T-helper 2 cell (primary cell): ENCODE measurements around the gene GFAP.

ENCODE experiments used
- DNase-seq, 5 experiments: peaks; one replicate each; pipeline versions ENCODE4 v3.0.0 to v3.0.0-alpha.2; 2012 to 2022

The GFAP gene

DNA sequence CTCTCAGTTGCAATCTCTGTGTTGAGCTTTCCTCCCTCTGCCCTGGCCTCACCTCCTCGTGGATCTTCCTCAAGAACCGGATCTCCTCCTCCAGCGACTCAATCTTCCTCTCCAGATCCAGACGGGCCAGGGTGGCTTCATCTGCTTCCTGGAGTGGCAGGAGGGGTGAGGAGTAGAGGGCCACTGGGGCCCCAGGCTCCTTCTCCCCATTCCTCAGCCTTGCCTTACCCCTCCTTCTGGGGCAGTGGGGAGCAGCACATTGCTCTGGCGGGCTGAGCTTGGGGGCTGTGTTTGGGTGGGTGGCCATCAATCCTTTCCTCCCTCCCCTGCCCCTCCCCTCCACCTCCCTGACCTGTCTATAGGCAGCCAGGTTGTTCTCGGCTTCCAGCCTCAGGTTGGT, 1.6 kb downstream of the GFAP start:
- no peak for DNase-seq

DNA sequence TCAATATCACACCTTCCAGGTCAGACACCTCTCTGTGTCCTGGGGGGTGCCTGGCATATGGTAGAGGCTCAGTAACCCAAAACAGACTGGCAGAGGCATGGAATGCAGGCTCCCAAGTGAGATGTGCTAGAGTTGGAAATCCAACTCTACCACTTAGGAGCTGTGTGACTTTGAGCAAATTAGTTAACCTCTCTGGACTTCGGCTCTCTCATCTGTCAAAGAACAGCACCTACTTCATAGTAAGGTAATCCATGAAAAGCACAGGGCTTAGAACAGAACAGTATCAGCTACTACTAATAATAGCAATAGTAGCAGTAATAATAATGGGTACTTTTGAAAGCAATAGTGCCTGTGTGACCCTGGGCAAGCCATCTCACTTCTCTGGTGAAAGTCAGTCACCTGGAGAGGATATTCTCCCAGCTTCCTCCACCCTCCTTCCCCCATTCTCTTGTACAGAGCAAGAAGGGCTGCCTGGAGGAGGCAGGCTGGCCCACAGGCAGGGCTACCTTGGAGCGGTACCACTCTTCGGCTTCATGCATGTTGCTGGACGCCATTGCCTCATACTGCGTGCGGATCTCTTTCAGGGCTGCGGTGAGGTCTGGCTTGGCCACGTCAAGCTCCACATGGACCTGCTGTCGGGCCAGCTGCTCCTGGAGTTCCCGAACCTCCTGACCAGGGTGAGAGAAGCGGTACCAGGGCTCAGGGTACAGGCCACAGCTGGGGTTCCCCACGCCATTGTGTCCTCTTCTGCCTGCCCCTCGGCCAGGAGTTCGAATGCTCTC, 2.3 kb downstream of the GFAP start:
- DNase-seq = no peak

DNA sequence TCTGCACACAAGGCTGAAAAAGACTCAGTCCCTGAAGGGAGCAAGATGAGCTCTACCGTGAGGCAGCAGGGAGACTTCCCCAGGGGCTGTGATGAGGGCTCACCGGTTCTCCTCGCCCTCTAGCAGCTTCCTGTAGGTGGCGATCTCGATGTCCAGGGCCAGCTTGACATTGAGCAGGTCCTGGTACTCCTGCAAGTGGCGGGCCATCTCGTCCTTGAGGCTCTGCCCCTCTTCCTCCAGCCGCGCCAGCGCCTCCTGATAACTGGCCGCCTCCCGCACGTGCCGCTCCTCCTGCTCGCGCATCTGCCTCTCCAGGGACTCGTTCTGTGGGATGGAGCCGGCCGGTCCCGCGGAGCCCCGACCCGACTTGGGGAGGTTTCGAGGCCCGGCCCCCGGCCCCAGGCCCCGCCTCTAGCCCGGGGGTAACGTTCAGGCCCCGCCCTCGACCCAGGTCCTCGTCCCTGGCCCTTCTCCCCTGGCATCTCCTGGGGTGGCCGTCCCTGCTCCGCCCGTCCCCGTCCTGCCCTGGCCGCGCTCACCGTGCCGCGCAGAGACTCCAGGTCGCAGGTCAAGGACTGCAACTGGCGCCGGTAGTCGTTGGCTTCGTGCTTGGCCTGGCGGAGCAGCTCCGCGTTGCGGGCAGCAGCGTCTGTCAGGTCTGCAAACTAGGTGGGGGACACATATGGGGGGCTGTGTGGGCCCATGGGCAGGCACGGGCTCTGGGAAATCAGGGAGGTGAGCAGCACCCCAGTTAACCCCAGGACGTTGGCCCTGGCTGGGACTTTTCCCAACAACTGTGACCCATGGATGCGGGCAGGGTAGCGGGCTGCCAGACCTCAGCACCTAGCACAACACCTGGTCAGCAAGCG, 3.9 kb downstream of the GFAP start:
- peak in 4 of 5 experiments; percentile 15 to 56 (median 29) for DNase-seq

DNA sequence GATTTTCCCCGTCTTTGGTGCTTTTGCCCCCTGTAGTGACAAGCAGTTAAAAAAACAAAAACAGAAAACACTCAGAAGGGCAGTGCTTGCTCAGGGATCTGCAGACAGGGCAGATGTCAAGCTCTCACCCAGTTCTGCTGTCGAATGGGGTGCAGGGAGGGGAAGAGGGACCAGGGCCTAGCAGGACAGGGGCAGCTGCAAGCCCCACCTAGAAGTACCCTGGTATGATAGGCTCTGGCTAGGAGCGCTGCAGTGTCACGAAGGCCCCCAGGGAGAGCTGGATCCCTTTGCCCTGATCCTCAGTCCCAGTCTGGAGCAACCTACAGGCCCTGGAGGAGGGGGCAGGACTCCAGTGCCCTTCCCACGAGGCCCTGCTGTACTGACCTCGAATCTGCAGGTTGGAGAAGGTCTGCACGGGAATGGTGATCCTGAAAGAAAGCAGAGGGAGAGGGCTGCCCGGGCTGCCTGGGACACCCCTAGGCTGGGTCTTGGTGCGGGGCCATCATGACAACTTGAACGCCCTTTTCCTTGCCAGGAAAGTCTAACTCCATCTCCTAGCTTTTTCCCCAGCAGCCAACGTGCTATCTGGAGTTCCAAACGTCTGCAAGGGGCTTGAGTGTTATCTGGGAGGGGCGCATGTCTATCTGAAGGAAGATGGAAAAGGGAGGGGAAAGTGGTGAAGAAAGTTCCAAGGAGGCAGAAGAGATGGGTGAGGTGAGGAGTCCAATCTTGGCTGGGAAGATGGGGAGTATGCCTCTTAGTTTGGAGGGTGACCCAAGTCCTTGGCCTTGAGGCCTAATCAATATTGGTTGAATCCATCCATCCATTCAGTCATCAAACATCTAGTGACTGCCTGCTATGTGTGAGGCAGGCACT, 4.8 kb downstream of the GFAP start:
- no peak for DNase-seq

DNA sequence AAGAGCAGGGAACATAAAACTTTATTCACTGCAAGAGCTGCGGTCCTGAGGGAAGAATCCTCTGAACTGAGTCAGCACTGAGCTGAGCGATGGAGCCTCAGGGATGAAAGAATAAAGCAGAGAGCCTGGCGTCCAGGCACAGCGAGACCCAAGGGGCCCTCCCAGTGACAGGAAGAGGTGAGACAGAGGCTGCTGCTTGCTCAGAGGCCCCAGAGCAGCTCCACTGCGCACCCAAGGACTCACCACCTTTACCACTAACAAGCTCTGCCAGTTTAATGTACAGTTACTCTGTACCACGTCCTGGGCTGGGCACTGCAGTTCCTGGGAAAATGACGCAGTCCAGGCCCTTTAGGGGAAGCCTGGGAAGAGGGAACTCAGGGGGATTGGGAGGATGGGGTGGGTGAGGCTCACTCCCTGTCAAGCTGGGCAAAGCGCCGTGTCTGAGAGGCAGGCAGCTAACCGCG, 5.6 kb downstream of the GFAP start:
- DNase-seq = no peak

DNA sequence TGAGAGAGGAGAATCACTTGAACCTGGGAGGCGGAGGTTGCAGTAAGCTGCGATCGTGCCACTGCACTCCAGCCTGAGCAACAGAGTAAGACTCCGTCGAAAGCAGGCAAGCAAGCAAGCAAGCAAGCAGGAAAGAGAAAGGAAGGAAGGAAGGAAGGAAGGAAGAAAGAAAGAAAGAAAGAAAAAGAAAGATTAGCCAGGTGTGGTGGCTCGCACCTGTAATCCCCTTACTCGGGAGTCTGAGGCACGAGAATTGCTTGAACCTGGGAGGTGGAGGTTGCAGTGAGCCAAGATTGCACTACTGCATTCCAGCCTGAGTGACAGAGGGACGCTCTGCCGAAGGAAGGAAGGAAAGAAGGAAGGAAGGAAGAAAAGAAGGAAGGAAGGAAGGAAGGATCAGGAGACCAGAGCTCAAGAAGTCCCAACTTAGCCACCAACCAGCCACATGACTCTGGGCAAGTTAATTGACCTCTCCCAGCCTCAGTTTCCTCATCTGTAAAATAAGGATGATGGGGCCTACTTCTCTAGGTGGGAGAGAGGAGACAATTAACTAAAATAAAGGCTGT, 6.5 kb downstream of the GFAP start:
- no peak for DNase-seq

DNA sequence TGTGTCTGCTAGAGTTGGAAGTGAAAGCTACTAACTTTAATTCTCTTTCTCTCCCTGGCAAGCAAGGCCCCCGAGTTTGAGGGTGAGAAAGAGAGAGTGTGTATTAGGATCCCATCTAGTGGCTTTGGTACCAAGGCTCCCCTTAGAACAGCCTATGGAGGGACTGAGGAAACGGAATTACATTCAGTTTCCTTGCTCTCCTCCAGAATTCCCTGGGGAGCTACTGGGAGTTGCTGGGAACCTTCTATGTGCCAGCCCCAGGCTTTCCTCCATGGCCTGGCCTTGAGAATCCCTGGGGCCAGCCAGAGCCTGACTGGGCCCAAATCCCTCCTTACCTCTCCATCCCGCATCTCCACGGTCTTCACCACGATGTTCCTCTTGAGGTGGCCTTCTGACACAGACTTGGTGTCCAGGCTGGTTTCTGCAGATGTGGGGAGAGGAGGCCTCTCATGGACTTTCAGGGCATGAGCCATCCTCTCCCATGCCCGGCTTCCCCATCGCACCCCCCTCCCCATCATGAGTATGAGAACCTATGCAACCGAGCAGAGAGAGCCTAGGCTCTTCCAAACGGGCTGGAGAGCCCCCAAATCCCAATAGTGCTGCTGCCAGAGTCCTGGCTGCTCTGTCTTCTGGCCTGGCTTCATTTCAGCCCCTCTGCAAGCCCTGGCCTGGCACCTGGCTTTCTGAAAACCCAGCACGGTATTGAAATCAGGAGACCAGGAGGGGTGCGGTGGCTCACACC, 7.4 kb downstream of the GFAP start:
- no peak for DNase-seq

DNA sequence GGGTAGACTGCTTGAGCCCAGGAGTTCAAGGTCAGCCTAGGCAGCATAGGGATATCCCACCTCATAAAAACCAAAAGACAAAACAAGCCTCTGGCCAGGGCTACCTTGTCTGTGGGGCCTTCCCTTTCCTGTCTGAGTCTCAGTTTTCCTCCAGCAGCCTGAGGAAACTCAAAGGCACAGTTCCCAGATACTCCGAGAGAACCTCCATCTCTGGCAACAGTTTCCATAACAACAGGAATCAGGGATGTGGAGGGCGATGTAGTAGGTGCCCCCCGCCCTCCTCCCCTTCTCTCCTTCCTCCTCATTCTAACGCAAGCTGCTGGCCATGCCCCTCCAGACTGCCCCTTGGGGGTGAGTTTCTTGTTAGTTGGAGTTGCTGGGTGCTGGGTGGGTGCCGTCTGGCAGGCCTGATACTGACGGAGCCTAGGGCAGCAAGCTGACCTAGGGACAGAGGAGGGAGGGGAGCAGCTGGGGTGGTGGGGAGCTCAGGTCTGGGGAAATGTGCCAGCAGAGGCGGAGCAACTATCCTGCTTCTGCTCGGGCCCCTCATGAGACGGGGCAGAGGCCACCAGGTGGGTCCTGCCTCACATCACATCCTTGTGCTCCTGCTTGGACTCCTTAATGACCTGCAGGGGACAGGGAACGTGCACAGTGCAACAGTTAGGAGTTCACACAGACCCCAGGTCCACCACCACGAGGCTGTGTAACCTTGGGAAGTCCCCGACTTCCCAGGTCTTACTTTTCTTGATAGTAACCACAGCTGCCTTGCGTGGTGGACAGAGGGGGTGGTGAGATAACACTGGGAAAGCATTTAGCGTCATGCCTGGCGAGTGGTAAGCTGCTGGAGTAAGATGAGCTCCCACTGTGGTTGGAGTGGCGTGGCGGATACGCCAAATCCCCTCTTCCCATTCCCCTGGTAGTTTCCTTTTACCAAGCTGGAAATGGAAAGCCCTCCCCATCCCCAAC, 8.3 kb downstream of the GFAP start:
- no peak for DNase-seq

DNA sequence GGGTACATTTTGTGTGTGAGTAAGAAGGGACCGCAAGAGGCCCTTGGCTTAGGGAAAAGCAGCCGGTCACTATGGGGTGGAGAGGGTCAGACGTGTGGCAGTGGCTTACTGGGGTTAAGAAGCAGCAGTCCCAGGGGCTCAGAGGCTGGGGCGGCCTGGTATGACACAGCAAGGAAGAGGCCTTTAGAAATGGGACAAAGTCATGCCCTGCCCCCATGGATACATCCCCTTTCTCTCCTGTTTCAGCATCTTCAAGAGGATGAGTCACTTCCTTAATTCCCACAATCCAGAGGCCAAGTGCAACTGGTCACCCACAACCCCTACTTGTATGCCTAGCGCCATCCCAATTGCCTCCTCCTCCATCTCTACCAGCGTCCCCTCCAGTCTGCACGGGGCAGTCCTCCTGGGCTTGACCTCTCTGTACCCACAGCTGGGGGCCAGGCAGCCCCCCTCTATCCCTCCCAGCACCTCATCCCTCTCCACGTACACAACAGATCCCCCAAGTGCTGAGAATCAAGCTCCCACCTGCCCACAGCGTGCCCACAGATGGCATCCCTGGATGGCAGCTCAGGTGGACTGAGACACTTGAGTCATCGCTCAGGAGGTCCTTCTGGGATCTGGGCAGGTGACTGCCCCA, 9.2 kb downstream of the GFAP start:
- DNase-seq = no peak

DNA sequence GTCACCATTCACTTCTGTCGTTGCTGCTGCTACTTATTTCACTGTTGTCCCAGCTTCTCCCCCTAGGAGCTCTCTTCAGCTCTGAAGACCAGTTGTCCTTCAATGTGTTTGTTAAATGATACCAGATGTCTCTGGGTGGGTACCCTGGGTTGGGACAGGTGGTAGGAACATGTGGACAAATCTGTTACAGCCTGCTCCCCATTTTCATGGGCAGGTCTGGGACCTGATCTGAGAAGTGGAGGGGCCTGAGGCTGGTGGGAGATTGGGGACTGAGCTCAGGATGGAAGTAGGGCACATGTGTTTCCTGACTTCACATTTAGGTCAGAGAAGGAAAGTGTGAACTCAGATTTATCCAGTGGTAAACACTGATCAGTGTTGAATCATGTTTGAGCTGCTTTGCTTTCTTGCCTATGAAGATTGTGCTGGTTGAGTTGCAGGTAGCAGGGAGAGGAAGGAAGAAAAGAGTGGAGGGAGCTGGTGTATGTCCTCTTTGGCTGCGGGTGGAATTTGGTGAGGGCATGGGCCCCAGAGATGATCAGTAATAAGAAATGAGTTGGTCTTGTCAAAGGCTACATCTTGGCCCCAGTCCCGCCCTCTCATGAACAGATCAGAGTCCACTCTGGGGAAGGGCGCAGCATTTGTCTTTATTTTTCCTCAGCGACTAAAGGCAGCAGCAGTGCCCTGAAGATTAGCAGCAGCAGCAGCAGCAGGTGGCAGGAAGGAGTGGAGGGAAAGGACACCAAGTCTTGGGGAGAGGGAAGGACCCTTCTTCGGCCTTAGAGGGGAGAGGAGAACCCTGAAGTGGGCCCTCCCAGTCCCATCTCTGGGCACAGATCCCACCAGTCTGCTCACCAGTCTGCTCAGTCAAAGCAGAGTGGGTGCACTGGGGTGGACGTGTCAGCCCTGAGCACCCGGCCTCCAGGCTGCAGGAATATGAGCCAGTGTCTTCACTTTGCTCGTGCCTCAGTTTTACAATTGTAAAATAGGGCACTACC, 10.0 kb downstream of the GFAP start:
- DNase-seq = no peak

DNA sequence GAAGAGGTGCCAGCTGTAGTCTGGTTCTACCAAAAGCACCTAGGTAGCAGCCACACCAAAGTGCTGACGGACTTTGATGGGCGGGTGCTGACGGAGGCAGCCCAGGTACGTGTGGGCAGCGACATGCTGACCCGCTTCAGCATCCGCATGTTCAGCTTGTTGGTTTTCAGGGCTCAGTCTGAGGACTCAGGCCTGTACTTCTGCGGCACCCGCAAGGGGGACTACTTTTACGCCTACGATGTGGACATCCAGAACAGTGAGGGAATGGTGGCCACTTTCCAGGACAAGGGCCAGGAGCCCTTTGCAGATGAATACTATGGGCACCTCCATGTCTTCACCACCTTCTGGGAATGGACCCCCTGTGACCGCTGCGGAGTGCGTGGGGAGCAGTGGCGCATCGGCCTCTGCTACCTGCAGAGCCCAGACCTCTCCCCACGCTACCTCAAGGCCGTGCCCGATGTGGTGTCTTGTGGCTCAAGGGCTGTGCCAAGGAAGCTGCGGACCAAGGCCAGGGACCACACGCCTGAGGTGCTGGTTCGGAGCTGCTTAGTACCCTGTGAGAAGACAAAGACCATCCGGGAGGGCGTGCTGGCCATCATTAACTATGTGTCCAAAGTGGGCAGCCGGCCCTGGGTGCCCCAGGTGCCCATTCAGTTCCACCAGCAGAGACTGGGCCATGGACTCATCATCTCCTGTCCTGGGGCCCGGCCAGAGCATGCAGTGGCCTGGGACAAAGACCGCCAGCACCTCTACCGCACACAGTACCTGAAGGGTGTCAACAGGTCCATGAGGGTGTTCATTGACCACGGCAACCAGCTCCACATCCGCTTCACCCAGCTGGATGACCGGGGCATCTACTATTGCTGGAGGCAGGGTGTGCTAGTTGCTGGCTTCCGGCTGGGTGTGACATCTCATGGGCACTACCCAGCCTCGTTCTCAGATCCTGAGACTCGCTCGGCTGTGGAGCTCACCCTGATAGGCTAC, 11.0 kb downstream of the GFAP start:
- no peak for DNase-seq

DNA sequence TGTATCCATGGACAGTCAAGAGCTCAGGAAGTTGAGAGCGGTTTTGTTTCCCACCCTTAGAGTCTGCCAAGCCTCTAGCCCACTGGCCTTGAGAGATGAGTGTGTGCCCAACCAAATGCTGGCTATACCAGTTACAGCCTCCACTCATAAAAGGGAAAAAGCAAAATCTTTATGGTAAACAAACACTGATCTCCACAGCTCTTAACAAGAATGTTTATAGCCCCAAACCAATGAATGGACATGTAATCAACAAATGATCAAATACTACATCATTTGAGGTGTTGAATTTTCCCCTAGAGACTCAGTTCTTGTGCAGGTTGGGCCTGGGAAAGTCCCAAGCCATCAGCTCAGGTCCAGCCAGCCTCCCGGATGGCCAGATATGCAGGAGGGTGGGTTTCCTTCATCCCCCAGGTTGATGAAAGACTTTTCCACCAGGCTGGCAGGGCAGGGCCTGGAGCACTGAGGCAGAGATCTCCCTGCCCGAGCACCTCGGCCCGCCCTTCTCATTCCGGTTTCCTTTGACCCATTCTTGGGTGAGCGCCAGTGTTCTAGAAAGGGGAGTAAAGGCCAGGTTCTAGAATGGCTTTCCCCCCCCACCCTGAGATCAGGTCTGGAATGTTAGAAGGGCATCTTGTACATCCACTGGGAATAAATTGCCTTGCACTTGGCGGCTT, 12.2 kb downstream of the GFAP start:
- DNase-seq = no peak

DNA sequence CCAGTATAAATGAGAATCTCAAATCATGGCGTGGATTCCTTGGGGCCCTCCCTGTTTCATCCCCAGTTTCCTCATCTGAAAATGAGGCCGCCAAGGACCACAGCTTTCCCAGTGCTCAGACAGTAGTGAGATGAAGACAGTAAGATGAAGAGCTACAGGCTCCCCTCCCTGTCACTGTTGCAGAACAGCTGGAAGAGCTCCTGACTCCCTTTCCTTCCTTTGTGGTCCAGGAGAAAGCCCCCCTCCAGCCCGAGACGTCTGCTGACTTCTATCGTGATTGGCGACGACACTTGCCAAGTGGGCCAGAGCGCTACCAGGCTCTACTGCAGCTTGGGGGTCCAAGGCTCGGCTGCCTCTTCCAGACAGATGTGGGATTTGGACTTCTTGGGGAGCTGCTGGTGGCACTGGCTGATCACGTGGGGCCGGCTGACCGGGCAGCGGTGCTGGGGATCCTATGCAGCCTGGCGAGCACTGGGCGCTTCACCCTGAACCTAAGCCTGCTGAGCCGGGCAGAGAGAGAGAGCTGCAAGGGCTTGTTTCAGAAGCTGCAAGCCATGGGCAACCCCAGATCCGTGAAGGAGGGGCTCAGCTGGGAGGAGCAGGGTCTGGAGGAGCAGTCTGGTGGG, 13.1 kb downstream of the GFAP start:
- no peak for DNase-seq

DNA sequence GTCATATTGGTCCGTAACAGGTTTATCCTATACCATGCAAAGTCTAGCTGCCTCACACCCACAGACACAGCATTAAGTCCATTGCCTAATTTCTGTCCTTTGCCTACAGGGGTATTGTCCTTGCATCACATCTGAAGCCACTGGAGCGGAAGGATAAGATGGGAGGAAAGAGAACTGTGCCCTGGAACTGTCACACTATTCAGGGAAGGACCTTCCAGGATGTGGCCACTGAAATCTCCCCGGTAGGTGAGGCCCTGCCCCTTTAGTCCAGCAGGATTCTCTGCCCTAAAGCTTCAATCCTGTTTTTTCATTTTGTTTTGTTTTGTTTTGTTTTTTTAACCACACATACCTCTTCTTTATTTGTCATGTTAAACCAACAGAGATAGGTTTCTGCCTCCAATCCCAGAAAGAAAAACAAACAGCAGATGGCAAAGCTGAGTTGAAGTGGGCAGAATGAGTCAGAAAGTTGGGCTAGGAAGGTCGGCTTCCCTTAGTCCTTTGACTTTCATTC, 13.8 kb downstream of the GFAP start:
- DNase-seq = no peak

DNA sequence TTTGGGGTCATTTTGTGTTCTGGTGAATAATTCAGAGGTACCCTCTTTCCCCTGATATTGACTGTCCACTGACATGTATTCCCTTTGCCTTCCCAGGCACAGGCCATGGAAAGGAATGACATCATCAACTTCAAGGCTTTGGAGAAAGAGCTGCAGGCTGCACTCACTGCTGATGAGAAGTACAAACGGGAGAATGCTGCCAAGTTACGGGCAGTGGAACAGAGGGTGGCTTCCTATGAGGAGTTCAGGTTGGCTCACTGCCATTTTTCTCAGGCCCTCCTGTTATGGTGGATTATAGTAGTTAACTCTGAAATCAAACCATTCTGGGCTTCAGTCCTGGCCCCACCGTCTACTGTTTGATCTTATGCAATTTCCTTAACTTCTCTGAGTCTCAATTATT, 14.4 kb downstream of the GFAP start:
- DNase-seq = no peak
